Renal pelvis (tissue), 4 donors: ENCODE data around the gene CROCC. TPM values are rescaled to one million over a fixed set of nuclear protein-coding genes. Genes with fewer than 3 reads are reported as not detected.
"Not testable (repeated sequence)": the region's sequence is repeated elsewhere in the genome, so short reads cannot be mapped to it uniquely, and the experiment has no call there.

ENCODE experiments used
- DNase-seq: peaks from one replicate; pipeline ENCODE4 v3.0.0-alpha.2; 2013
- polyA plus RNA-seq, 3 donors: library from polyadenylated mRNA; unstranded; fragments of 120-200 nt; gene quantifications; one replicate each; pipeline ENCODE4 v1.2.1, GENCODE V29; 2013; ENCODE audit not compliant: insufficient read length in 3 of 3

The CROCC gene
- polyA plus RNA-seq, 3 donors: 45.4 to 58.6 (median 52.6) TPM

DNA sequence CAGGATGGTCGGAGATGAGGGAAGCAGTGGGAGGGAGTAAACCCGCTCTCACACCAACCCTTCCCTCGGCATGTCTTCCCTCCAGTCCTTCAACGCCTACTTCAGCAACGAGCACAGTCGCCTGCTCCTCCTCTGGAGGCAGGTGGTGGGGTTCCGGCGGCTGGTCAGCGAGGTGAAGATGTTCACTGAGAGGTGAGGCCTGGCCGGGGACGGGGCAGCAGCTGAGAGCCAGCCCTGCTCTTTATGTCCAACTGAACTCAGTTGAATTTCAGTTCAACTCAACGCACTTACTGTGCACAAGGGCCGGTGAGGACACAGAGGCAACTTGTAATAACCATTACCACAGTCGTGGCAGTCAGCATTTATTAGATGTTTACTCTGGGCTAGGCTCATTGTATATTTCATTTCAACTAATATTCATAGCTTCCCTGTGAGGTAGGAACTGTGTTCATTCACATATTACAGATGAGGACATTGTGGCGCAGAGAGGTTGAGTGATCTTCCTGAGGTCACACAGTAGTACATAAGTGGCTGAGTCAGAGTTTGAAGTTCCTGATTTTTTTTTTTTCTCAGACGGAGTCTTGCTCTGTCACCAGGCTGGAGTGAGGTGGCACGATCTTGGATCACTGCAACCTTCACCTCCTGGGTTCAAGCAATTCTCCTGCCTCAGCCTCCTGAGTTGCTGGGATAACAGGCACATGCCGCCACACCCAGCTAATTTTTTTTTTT, 9.6 kb downstream of the CROCC start:
- not testable (repeated sequence) for DNase-seq

DNA sequence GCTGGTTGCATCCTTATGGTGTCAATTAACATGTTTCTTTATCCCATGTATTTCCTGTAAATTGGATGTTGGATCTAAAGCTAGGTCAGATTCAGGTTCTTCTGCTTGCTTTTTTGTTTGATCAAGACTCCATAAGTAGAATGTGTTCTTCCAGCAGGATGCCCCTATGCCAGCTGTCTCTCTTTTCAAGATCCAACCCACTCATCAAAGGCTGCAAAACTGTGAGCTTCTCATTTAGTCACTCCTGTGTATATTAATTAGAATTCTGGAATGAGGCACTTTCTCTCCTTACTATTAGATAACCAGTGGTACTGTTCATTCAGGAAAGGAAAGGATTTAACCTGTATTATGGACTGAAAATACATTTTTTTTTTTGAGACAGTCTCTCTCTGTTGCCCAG, 12.2 kb downstream of the CROCC start:
- not testable (repeated sequence) for DNase-seq

GRCh38 chr1:16936580-16936979, 14.8 kb downstream of the CROCC start:
- not testable (repeated sequence) for DNase-seq

- DNase-seq: no peak
Measured at GRCh38 chr1:16938351-16939321, 16.9 kb downstream of the CROCC start.

GRCh38 chr1:16939386-16940180, 17.9 kb downstream of the CROCC start:
- DNase-seq: not testable (repeated sequence)

DNA sequence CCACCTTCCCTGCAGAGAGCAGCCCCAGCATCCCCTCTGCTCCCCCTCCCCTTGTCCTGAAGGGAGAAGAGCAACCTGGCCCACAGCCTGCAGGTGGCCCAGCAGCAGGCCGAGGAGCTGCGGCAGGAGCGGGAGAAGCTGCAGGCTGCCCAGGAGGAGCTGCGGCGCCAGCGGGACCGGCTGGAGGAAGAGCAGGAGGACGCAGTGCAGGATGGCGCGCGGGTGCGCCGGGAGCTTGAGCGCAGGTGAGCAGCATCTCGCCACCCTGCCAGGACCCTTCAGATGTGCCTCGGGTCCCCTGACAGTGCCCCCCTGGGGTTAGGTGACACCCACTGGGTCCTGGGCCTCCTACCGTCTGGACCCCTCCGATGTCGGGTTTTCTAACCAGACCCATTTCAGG, 22.3 kb downstream of the CROCC start:
- no peak for DNase-seq

DNA sequence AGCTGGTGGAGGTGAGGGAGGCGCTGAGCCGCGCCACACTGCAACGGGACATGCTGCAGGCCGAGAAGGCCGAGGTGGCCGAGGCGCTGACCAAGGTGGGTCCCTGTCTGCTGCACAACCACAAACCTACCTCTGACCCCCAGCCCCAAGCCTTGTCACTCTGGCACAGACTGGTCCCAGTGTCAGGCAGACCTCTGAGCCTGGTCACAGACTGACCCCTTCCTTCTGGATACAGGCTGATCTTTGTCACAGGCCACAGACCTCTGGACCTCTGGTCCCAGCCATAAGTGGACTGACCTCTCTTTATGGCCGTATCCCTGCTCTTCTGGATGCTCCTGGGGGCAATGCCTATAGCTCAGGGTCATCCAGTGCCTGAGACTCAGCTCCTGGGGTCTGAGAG, 23.8 kb downstream of the CROCC start:
- DNase-seq: not testable (repeated sequence)

DNA sequence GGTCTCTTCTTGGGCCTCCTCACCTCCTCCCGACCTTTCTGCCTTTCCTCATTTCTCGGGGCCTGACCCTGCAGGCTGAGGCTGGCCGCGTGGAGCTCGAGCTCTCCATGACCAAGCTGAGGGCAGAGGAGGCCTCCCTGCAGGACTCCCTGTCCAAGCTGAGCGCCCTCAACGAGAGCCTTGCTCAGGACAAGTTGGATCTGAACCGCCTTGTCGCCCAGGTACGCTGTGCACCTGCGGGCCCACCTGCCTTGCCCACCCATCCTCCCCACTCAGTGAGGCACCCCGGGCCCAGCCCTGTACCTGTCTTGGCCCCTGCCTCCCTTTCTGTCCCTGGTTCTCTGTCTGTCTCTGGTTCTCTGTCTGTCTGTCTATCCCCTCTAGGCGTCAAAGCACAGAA, 24.5 kb downstream of the CROCC start:
- DNase-seq: not testable (repeated sequence)

- DNase-seq: no peak
Measured at GRCh38 chr1:16946646-16947045, 24.9 kb downstream of the CROCC start.

- peak; percentile 34 for DNase-seq
Measured at GRCh38 chr1:16948282-16948891, 26.7 kb downstream of the CROCC start.

DNA sequence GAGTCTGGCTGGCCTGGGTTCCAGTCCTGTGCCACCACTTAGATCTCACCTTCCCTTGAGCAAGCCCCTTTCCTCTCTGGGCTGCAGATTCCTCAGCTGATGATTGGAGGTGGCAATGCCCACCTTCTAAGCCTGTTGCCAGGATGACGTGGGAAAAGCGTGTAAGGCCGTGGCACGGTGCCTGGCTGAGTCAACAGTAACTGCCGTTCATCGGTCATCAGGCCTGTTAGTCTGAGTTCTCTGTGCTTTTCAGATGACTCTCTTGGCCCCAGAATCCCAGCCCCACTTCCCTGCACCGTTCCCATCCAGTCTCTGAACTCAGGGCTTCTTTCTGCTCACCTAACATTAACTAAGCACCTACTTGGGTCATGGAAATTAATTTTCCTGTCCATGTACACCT, 27.3 kb downstream of the CROCC start:
- not testable (repeated sequence) for DNase-seq

- not testable (repeated sequence) for DNase-seq
Measured at GRCh38 chr1:16952376-16952775, 30.6 kb downstream of the CROCC start.

GRCh38 chr1:16954579-16954978, 32.8 kb downstream of the CROCC start:
- no peak for DNase-seq

DNA sequence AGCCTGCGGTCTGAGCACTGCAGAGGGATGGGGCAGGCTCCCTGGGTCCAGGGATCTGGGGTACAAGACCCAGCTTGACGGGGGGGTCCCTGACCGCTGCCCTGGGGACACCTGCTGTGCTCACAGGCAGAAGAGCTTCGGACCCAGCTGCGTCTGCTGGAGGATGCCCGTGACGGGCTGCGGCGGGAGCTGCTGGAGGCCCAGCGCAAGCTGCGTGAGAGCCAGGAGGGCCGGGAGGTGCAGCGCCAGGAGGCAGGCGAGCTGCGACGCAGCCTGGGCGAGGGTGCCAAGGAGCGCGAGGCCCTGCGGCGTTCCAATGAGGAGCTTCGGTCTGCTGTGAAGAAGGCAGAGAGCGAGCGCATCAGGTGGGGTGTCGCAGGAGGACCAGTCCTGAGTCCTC, 33.5 kb downstream of the CROCC start:
- no peak for DNase-seq

DNA sequence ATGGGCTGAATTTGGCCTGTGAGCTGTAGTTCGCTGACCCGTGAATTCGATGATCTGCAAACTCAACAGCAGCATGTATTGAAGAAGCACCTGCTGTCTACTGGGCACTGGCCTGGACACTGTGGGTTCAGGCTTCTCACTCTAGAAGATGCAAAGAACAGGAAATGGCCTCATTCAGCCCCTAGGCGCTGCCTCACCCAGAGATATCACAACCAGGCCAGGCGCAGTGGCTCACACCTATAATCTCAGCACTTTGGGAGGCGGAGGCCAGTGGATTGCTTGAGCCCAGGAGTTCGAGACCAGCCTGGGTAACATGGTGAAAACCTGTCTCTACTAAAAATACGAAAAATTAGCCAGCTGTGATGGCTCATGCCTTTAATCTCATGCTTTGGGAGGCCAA, 35.0 kb downstream of the CROCC start:
- DNase-seq: no peak

- no peak for DNase-seq
Measured at GRCh38 chr1:16957731-16958130, 36.0 kb downstream of the CROCC start.

DNA sequence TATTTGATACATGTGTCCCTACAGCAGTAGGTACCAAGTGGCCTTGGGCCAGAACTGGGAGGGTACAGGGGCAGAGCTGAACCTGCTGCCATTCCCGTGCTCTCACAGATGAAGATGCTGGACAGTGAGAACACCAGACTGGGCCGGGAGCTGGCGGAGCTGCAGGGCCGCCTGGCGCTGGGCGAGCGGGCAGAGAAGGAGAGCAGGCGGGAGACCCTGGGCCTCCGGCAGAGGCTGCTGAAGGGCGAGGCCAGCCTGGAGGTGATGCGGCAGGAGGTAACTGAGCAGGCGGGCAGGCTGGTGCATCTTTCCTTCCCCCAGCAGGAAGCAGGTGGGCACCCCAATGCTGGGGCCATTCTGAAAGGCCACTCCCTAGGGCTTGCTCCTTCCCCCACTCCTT, 36.7 kb downstream of the CROCC start:
- no peak for DNase-seq

DNA sequence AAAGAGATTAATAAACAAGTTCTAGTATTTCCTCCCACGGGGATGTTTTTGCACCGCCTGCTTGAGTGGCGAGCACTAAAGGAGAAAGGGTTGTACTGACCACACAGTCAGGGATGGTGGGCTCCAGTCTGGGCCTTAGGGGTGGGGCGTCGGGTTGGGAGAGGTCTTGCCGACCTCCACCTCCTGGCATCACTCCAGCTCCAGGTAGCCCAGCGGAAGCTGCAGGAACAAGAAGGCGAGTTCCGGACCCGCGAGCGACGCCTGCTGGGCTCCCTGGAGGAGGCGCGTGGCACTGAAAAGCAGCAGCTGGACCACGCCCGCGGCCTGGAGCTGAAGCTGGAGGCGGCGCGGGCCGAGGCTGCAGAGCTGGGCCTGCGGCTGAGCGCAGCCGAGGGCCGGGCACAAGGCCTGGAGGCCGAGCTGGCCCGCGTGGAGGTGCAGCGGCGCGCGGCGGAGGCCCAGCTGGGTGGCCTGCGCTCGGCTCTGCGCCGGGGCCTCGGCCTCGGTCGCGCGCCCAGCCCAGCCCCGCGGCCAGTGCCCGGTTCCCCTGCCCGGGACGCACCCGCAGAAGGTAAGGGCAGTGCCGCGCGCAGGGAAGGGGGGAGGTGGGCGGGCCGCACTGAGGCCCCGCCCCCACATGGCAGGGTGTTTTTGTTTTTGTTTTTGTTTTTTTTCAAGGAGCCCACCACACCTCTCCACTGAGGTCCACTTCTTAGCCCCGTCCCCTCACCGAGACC, 39.0 kb downstream of the CROCC start:
- DNase-seq: peak; percentile 82

DNA sequence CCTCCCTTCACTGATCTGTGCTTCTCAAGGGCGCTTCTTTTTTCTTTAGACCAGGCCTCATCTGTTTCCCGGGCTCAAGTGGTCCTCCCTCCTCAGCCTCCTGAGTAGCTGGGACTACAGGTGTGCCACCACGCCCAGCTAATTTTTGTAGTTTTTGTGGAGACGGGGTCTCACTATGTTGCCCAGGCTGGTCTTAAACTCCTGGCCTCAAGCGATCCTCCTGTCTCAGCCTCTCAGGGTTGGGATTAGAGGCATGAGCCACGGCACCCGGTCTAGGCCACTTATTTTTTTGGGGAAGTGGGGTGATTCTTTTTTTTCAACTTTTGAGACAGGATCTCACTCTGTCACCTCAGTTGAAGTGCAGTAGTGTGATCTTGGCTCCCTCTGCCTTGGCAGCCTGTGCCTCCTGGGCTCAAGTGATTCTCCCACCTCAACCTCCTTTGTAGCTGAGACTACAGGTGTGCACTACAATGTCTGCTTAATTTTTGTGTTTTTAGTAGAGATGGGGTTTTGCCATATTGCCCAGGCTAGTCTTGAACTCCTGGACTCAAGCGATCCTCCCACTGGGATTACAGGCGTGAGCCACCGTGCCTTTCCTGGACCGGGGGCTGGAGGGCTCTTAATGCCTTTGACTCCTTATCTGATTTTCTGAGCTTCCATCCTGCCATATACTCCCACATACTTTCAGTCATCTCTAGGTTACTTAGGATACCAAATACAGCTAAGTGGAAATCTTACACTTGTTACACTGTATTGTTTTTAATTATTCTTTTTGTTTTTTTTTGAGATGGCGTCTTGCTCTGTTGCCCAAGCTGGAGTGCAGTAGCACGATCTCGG, 39.8 kb downstream of the CROCC start:
- DNase-seq: no peak

DNA sequence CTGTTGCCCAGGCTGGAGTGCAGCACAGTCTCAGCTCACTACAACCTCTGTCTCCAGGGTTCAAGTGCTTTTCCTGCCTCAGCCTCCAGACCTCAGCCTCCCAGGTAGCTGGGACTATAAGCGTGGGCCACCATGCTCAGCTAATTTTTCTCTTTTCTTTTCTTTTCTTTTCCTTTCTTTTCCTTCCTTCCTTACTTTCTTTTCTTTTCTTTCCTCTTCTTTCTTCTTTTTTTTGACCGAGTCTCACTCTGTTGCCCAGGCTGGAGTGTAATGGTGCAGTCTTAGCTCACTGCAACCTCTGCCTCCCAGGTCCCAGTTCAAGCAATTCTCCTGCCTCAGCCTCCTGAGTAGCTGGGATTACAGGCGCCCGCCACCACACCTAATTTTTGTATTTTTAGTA, 42.4 kb downstream of the CROCC start:
- not testable (repeated sequence) for DNase-seq
